Trophoblast cell (in vitro differentiated cells and primary cell): ENCODE results near the gene MAML1.

ENCODE experiments used
- DNase-seq, 2 donors: peaks; one replicate each; pipeline ENCODE4 v3.0.0-alpha.2; 2016
- H2AFZ ChIP-seq: 2 replicates; pipeline ENCODE4 v1.6.1; 2013; ENCODE audit warnings: low read length, moderate library complexity, mild to moderate bottlenecking; ENCODE audit not compliant: insufficient read depth, poor library complexity
- H2AK5ac ChIP-seq: 2 replicates; pipeline ENCODE4 v1.6.1; 2013; ENCODE audit warnings: mild to moderate bottlenecking, low read length
- H2BK120ac ChIP-seq: 2 replicates; pipeline ENCODE4 v1.6.1; 2013; ENCODE audit warnings: low read length, mild to moderate bottlenecking, moderate library complexity; ENCODE audit not compliant: insufficient read depth, poor library complexity
- H2BK12ac ChIP-seq: 2 replicates; pipeline ENCODE4 v1.6.1; 2013; ENCODE audit warnings: mild to moderate bottlenecking, low read length, moderate library complexity
- H2BK5ac ChIP-seq: 2 replicates; pipeline ENCODE4 v1.6.1; 2013; ENCODE audit warnings: low read length, low read depth, moderate library complexity, mild to moderate bottlenecking; ENCODE audit not compliant: poor library complexity
- H3K14ac ChIP-seq: 2 replicates; pipeline ENCODE4 v1.6.1; 2013; ENCODE audit warnings: mild to moderate bottlenecking, low read length
- H3K18ac ChIP-seq: 2 replicates; pipeline ENCODE4 v1.6.1; 2013; ENCODE audit warnings: mild to moderate bottlenecking, low read length
- H3K23ac ChIP-seq: 2 replicates; pipeline ENCODE4 v1.6.1; 2013; ENCODE audit warnings: low read length
- H3K27ac ChIP-seq: 2 replicates; pipeline ENCODE4 v1.5.1; 2013; ENCODE audit warnings: low read depth, mild to moderate bottlenecking, inconsistent platforms, low read length, moderate library complexity
- H3K27me3 ChIP-seq: 2 replicates; pipeline ENCODE4 v1.6.1; 2013; ENCODE audit warnings: inconsistent platforms, mild to moderate bottlenecking, low read length, moderate library complexity; ENCODE audit not compliant: insufficient read depth
- H3K36me3 ChIP-seq, 2 experiments: 1 replicate in 1 of 2; 2 replicates in 1 of 2; pipeline ENCODE4 v1.6.1; 2013; ENCODE audit warnings: low read length in 2 of 2, mild to moderate bottlenecking in 2 of 2, moderate library complexity in 1 of 2; ENCODE audit not compliant: insufficient read depth in 2 of 2, control insufficient read depth in 1 of 2
- H3K4ac ChIP-seq: 2 replicates; pipeline ENCODE4 v1.6.1; 2013; ENCODE audit warnings: low read depth, mild to moderate bottlenecking, low read length, moderate library complexity
- H3K4me1 ChIP-seq, 2 experiments: 1 replicate in 1 of 2; 2 replicates in 1 of 2; pipeline ENCODE4 v1.6.1; 2013; ENCODE audit warnings: low read length in 2 of 2, mild to moderate bottlenecking in 2 of 2, moderate library complexity in 1 of 2; ENCODE audit not compliant: insufficient read depth in 2 of 2, control insufficient read depth in 1 of 2
- H3K4me2 ChIP-seq: 2 replicates; pipeline ENCODE4 v1.6.1; 2013; ENCODE audit warnings: inconsistent platforms, mild to moderate bottlenecking, low read length, moderate library complexity
- H3K4me3 ChIP-seq: 2 replicates; pipeline ENCODE4 v1.5.1; 2013; ENCODE audit warnings: mild to moderate bottlenecking, low read depth, low read length, inconsistent platforms
- H3K79me1 ChIP-seq: one replicate; pipeline ENCODE4 v1.6.1; 2013; ENCODE audit warnings: low read length
- H3K79me2 ChIP-seq: 2 replicates; pipeline ENCODE4 v1.6.1; 2013; ENCODE audit warnings: low read length, mild to moderate bottlenecking; ENCODE audit not compliant: control insufficient read depth, insufficient read depth, poor library complexity
- H3K9ac ChIP-seq: 2 replicates; pipeline ENCODE4 v1.6.1; 2013; ENCODE audit warnings: mild to moderate bottlenecking, low read length
- H3K9me3 ChIP-seq: 2 replicates; pipeline ENCODE4 v1.6.1; 2013; ENCODE audit warnings: low read depth, mild to moderate bottlenecking, control low read depth, inconsistent platforms, low read length; ENCODE audit not compliant: insufficient read depth
- H4K12ac ChIP-seq: 2 replicates; pipeline ENCODE4 v1.6.1; 2013; ENCODE audit warnings: low read depth, mild to moderate bottlenecking, low read length, moderate library complexity
- H4K8ac ChIP-seq: 2 replicates; pipeline ENCODE4 v1.6.1; 2013; ENCODE audit warnings: low read depth, mild to moderate bottlenecking, low read length, moderate library complexity
- H4K91ac ChIP-seq: one replicate; pipeline ENCODE4 v1.6.1; 2013; ENCODE audit warnings: low read depth, mild to moderate bottlenecking, low read length, moderate library complexity
- WGBS: extraction: QIAGEN DNeasy Blood & Tissue Kit; methylation state at CpG from one replicate; pipeline ENCODE4 v1.1.7; 2013; ENCODE audit warnings: missing lambda C conversion rate; ENCODE audit not compliant: insufficient read length, insufficient coverage; ENCODE audit errors: extremely low coverage; 5-methylcytosine and 5-hydroxymethylcytosine counted together

Gene MAML1

DNA sequence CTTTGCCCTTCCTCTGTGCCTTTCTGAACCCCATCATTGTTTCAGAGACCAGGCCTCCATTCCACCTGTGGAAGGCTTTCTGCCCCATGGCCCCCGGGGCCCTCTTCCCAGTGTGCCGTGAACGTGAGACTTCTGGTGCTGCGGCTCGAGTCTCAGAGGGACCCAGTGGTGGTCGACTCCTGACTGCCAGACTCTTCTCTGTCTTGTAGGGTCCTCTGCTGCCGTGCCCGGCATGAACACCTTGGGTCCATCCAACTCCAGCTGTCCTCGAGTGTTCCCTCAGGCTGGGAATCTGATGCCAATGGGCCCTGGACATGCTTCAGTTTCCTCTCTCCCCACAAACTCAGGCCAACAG, 41.0 kb downstream of the MAML1 start:
- Histone ChIP-seq H2BK12ac (no peak overlapping the region), H3K18ac (no peak overlapping the region), H3K23ac (no peak overlapping the region), H4K8ac (no peak overlapping the region), H3K4me3 (no peak overlapping the region), H3K79me1 (no peaks in the 10 kb centered on the region), H3K27me3 (no peaks in the 10 kb centered on the region), H3K9ac (no peak overlapping the region), H4K12ac (no peak overlapping the region), H3K79me2 (no peaks in the 10 kb centered on the region), H3K14ac (no peak overlapping the region), H3K9me3 (no peaks in the 10 kb centered on the region), H2AK5ac (no peak overlapping the region), H3K27ac (no peak overlapping the region), H4K91ac (no peak overlapping the region), H2AFZ (no peak overlapping the region), H3K4me1 (peaks cover 5 to 12% of the 10 kb centered on the region in 2 experiments), H2BK120ac (no peak overlapping the region), H3K36me3 (peaks cover 53 to 71% of the 10 kb centered on the region in 2 experiments), H2BK5ac (no peak overlapping the region), H3K4me2 (no peak overlapping the region), H3K4ac (no peak overlapping the region)
- no peak for DNase-seq
- WGBS = no CpG with 5 or more reads among the region's 9 CpGs

DNA sequence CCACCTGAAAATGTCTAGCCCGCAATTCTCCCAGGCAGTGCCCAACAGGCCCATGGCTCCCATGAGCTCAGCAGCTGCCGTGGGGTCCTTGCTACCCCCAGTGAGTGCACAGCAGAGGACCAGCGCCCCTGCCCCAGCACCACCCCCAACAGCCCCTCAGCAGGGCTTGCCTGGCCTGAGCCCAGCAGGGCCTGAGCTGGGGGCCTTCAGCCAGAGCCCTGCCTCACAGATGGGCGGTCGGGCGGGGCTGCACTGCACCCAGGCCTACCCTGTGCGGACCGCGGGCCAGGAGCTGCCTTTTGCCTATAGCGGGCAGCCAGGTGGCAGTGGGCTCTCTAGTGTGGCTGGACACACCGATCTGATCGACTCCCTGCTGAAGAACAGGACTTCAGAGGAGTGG, 41.8 kb downstream of the MAML1 start:
- Histone ChIP-seq H2BK12ac (no peak overlapping the region), H2AK5ac (no peak overlapping the region), H3K23ac (no peak overlapping the region), H3K4me3 (no peak overlapping the region), H3K36me3 (peaks cover 50 to 66% of the 10 kb centered on the region in 2 experiments), H3K27me3 (no peaks in the 10 kb centered on the region), H3K9ac (no peak overlapping the region), H4K91ac (no peak overlapping the region), H4K8ac (no peak overlapping the region), H4K12ac (no peak overlapping the region), H3K79me2 (no peaks in the 10 kb centered on the region), H3K4me2 (no peak overlapping the region), H3K4ac (no peak overlapping the region), H2BK120ac (no peak overlapping the region), H3K79me1 (no peaks in the 10 kb centered on the region), H3K14ac (no peak overlapping the region), H3K27ac (no peak overlapping the region), H2BK5ac (no peak overlapping the region), H3K18ac (no peak overlapping the region), H2AFZ (no peak overlapping the region), H3K9me3 (no peaks in the 10 kb centered on the region), H3K4me1 (peaks cover 7 to 10% of the 10 kb centered on the region in 2 experiments)
- WGBS = no CpG with 5 or more reads among the region's 12 CpGs
- DNase-seq = no peak

- H3K4me3 ChIP-seq = no peak overlapping the region
- H2BK12ac ChIP-seq = no peak overlapping the region
- H4K8ac ChIP-seq = no peak overlapping the region
- peaks cover 48 to 62% of the 10 kb centered on the region in 2 experiments for H3K36me3 ChIP-seq
- no peak overlapping the region for H3K9ac ChIP-seq
- no peak overlapping the region for H3K18ac ChIP-seq
- H2AK5ac ChIP-seq = no peak overlapping the region
- no peak overlapping the region for H3K4me2 ChIP-seq
- H3K4ac ChIP-seq = no peak overlapping the region
- no peaks in the 10 kb centered on the region for H3K27me3 ChIP-seq
- no peak overlapping the region for H2AFZ ChIP-seq
- H3K9me3 ChIP-seq = no peaks in the 10 kb centered on the region
- no peak overlapping the region for H2BK120ac ChIP-seq
- peaks cover 7 to 10% of the 10 kb centered on the region in 2 experiments for H3K4me1 ChIP-seq
- H3K79me1 ChIP-seq = no peaks in the 10 kb centered on the region
- H4K12ac ChIP-seq = no peak overlapping the region
- no CpG with 5 or more reads among the region's 11 CpGs for WGBS
- no peak overlapping the region for H2BK5ac ChIP-seq
- DNase-seq = no peak
- H3K27ac ChIP-seq = no peak overlapping the region
- H4K91ac ChIP-seq = no peak overlapping the region
- H3K14ac ChIP-seq = no peak overlapping the region
- H3K23ac ChIP-seq = no peak overlapping the region
- H3K79me2 ChIP-seq = no peaks in the 10 kb centered on the region
Observed at GRCh38 chr5:179776411-179776938, 43.9 kb downstream of the MAML1 start.

GRCh38 chr5:179777456-179777855, 44.8 kb downstream of the MAML1 start:
- no peaks in the 10 kb centered on the region for H3K27me3 ChIP-seq
- no peaks in the 10 kb centered on the region for H3K9me3 ChIP-seq
- H4K12ac ChIP-seq = no peak overlapping the region
- H2BK5ac ChIP-seq = peak overlapping the region; percentile 42
- H3K18ac ChIP-seq = no peak overlapping the region
- H3K9ac ChIP-seq = no peak overlapping the region
- H3K4me3 ChIP-seq = no peak overlapping the region
- H3K4me2 ChIP-seq = no peak overlapping the region
- no peaks in the 10 kb centered on the region for H3K79me1 ChIP-seq
- no CpG with 5 or more reads among the region's 10 CpGs for WGBS
- H3K79me2 ChIP-seq = no peaks in the 10 kb centered on the region
- no peak overlapping the region for H3K4ac ChIP-seq
- H2BK120ac ChIP-seq = no peak overlapping the region
- no peak overlapping the region for H4K91ac ChIP-seq
- H3K4me1 ChIP-seq = peaks cover 11 to 20% of the 10 kb centered on the region in 2 experiments
- no peak overlapping the region for H2AFZ ChIP-seq
- H2BK12ac ChIP-seq = no peak overlapping the region
- no peak overlapping the region for H3K14ac ChIP-seq
- DNase-seq = no peak
- no peak overlapping the region for H3K23ac ChIP-seq
- peaks cover 39 to 53% of the 10 kb centered on the region in 2 experiments for H3K36me3 ChIP-seq
- H4K8ac ChIP-seq = no peak overlapping the region
- no peak overlapping the region for H2AK5ac ChIP-seq
- H3K27ac ChIP-seq = peak overlapping the region; percentile 66
